CD14-positive monocyte (primary cell): ENCODE results near the gene ZMAT3. TPM values are rescaled to one million over a fixed set of nuclear protein-coding genes. Genes with fewer than 3 reads are reported as not detected.

ENCODE experiments used
- DNase-seq, 3 donors: peaks; one replicate each; pipeline ENCODE4 v3.0.0-alpha.2; 2011 to 2022
- H2AFZ ChIP-seq: 2 replicates; pipeline ENCODE4 v1.6.0; 2012; ENCODE audit warnings: mild to moderate bottlenecking, low read depth, low read length, inconsistent platforms; ENCODE audit not compliant: insufficient read depth, poor library complexity, severe bottlenecking
- H3K27ac ChIP-seq, 2 donors: 1 replicate in 1 of 2; 2 replicates in 1 of 2; pipeline ENCODE4 v1.5.1; 2012 to 2013; ENCODE audit warnings: low read length in 2 of 2, control low read depth in 1 of 2, inconsistent platforms in 1 of 2, low read depth in 1 of 2, mild to moderate bottlenecking in 1 of 2
- H3K27me3 ChIP-seq, 2 donors: one replicate each; pipeline versions ENCODE4 v1.6.0 to v1.6.1; 2011 to 2013; ENCODE audit warnings: low read length in 2 of 2; ENCODE audit not compliant: control insufficient read depth in 2 of 2, insufficient read depth in 2 of 2
- H3K36me3 ChIP-seq, 2 donors: replicated peaks in 1 of 2; 1 replicate in 1 of 2; 2 replicates in 1 of 2; pipeline versions ENCODE4 v1.5.1 to v1.6.1; 2012 to 2013; ENCODE audit warnings: low read length in 2 of 2, control low read depth in 1 of 2, inconsistent platforms in 1 of 2, mild to moderate bottlenecking in 1 of 2; ENCODE audit not compliant: insufficient read depth in 2 of 2, control insufficient read depth in 1 of 2
- H3K4me1 ChIP-seq, 2 donors: 1 replicate in 1 of 2; 2 replicates in 1 of 2; pipeline versions ENCODE4 v1.5.1 to v1.6.1; 2012 to 2013; ENCODE audit warnings: low read length in 2 of 2, control low read depth in 1 of 2, inconsistent platforms in 1 of 2, mild to moderate bottlenecking in 1 of 2, moderate library complexity in 1 of 2; ENCODE audit not compliant: insufficient read depth in 2 of 2, control insufficient read depth in 1 of 2
- H3K4me2 ChIP-seq: replicated peaks from 2 replicates; pipeline ENCODE3; 2012; ENCODE audit warnings: low read length, moderate library complexity, mild to moderate bottlenecking; ENCODE audit not compliant: poor library complexity, severe bottlenecking; ENCODE audit errors: extremely low read depth
- H3K4me3 ChIP-seq, 3 experiments: fragments of 200-600 bp in 1 of 3; sonication (generic) in 1 of 3; replicated peaks in 1 of 3; 1 replicate in 2 of 3; 2 replicates in 1 of 3; pipeline ENCODE4 v1.5.1; 2011 to 2013; ENCODE audit warnings: low read length in 3 of 3, mild to moderate bottlenecking in 3 of 3, control low read depth in 2 of 3, low read depth in 2 of 3, inconsistent platforms in 1 of 3, moderate library complexity in 1 of 3
- H3K79me2 ChIP-seq: 2 replicates; pipeline ENCODE4 v1.6.0; 2012; ENCODE audit warnings: mild to moderate bottlenecking, control low read depth, inconsistent platforms, low read length, moderate library complexity; ENCODE audit not compliant: insufficient read depth
- H3K9ac ChIP-seq: 2 replicates; pipeline ENCODE4 v1.6.0; 2017; ENCODE audit warnings: low read length, mild to moderate bottlenecking; ENCODE audit not compliant: insufficient read depth, poor library complexity, severe bottlenecking
- H3K9me3 ChIP-seq, 2 donors: replicated peaks in 1 of 2; 1 replicate in 1 of 2; 2 replicates in 1 of 2; pipeline versions ENCODE4 v1.5.1 to v1.6.1; 2012 to 2013; ENCODE audit warnings: low read length in 2 of 2, control low read depth in 1 of 2; ENCODE audit not compliant: control insufficient read depth in 1 of 2, insufficient read depth in 1 of 2
- H4K20me1 ChIP-seq: 2 replicates; pipeline ENCODE4 v1.6.0; 2012; ENCODE audit warnings: mild to moderate bottlenecking, low read length, control low read depth, moderate library complexity; ENCODE audit not compliant: insufficient read depth
- H3K27ac Mint-ChIP-seq, 7 donors: one replicate each; pipeline ENCODE4 v1.8.0; 2020; ENCODE audit warnings: mild to moderate bottlenecking in 7 of 7, mixed read lengths in 7 of 7, moderate library complexity in 6 of 7, inconsistent platforms in 2 of 7
- H3K27me3 Mint-ChIP-seq, 3 donors: one replicate each; pipeline ENCODE4 v1.8.0; 2021 to 2022; ENCODE audit warnings: low read depth in 3 of 3, mild to moderate bottlenecking in 3 of 3, mixed read lengths in 3 of 3, moderate library complexity in 3 of 3, inconsistent platforms in 1 of 3
- H3K36me3 Mint-ChIP-seq, 2 donors: one replicate each; pipeline ENCODE4 v1.8.0; 2020; ENCODE audit warnings: mixed read lengths in 2 of 2, inconsistent platforms in 1 of 2, mild to moderate bottlenecking in 1 of 2
- H3K4me1 Mint-ChIP-seq: one replicate; pipeline ENCODE4 v1.8.0; 2020; ENCODE audit warnings: mild to moderate bottlenecking, mixed read lengths
- H3K4me3 Mint-ChIP-seq, 2 donors: one replicate each; pipeline ENCODE4 v1.8.0; 2020; ENCODE audit warnings: mild to moderate bottlenecking in 2 of 2, mixed read lengths in 2 of 2, moderate library complexity in 1 of 2
- H3K9me3 Mint-ChIP-seq, 7 donors: one replicate each; pipeline ENCODE4 v1.8.0; 2020 to 2022; ENCODE audit warnings: mixed read lengths in 7 of 7, mild to moderate bottlenecking in 6 of 7, moderate library complexity in 6 of 7, inconsistent platforms in 2 of 7
- CTCF ChIP-seq: fragments of 200-600 bp; IDR thresholded peaks from one replicate; pipeline ENCODE4 v1.8.0; 2022; ENCODE audit warnings: antibody characterized with exemption, mild to moderate bottlenecking
- WGBS: methylation state at CpG from one replicate; pipeline ENCODE4 v1.1.5; 2013; ENCODE audit warnings: missing lambda C conversion rate; ENCODE audit not compliant: insufficient coverage; 5-methylcytosine and 5-hydroxymethylcytosine counted together
- intact Hi-C, 2 donors: fragments of 100-400 bp; cut with micrococcal nuclease; formaldehyde crosslinking; loops; one replicate each; pipeline versions ENCODE4 v1.15.0 to v1.15.1; 2023
- polyA plus RNA-seq, 3 donors: library from polyadenylated mRNA; depleted of rRNA in 1 of 3; unstranded in 2 of 3; stranded (reverse) in 1 of 3; fragments of 300-500 nt in 2 of 3; fragments of >200 nt in 1 of 3; fragmentation: Illumina TruSeq in 2 of 3; gene quantifications; 1 replicate in 2 of 3; 2 replicates in 1 of 3; pipeline ENCODE4 v1.2.3, GENCODE V29; 2012 to 2021

Gene ZMAT3
- polyA plus RNA-seq, 3 donors: 3.9 to 9.9 (median 7.9) TPM

GRCh38 chr3:179093807-179094206, 22.2 kb upstream of the ZMAT3 start:
- no CpG with 5 or more reads among the region's 1 CpG for WGBS
- Mint-ChIP-seq H3K4me1 (no peaks in the 10 kb centered on the region), H3K9me3 (peaks cover 0 to 4% (median 2%) of the 10 kb centered on the region in 7 donors), H3K36me3 (no peaks in the 10 kb centered on the region), H3K27ac (no peak overlapping the region), H3K4me3 (no peak overlapping the region), H3K27me3 (peaks cover 0 to 4% (median 0%) of the 10 kb centered on the region in 3 donors)
- DNase-seq: no peak
- intact Hi-C loops: no loop called here
- Histone ChIP-seq H3K9me3 (no peaks in the 10 kb centered on the region), H3K27me3 (no peaks in the 10 kb centered on the region), H3K4me1 (no peaks in the 10 kb centered on the region), H3K4me2 (no peak overlapping the region), H3K79me2 (no peaks in the 10 kb centered on the region), H2AFZ (no peak overlapping the region), H3K9ac (no peak overlapping the region), H3K36me3 (no peaks in the 10 kb centered on the region), H4K20me1 (no peaks in the 10 kb centered on the region), H3K27ac (no peak overlapping the region), H3K4me3 (no peak overlapping the region)
- no peak for TF ChIP-seq CTCF

- Mint-ChIP-seq H3K27me3 (peaks cover 0 to 3% (median 0%) of the 10 kb centered on the region in 3 donors), H3K4me3 (no peak overlapping the region), H3K36me3 (no peaks in the 10 kb centered on the region), H3K4me1 (no peaks in the 10 kb centered on the region), H3K27ac (no peak overlapping the region), H3K9me3 (peaks cover 0 to 4% (median 2%) of the 10 kb centered on the region in 7 donors)
- no peak for DNase-seq
- Histone ChIP-seq H2AFZ (no peak overlapping the region), H3K4me2 (no peak overlapping the region), H3K4me3 (no peak overlapping the region), H4K20me1 (no peaks in the 10 kb centered on the region), H3K9ac (no peak overlapping the region), H3K9me3 (no peaks in the 10 kb centered on the region), H3K36me3 (no peaks in the 10 kb centered on the region), H3K27ac (no peak overlapping the region), H3K27me3 (no peaks in the 10 kb centered on the region), H3K4me1 (no peaks in the 10 kb centered on the region), H3K79me2 (no peaks in the 10 kb centered on the region)
- intact Hi-C loops: no loop called here
- no peak for TF ChIP-seq CTCF
Measured at GRCh38 chr3:179091113-179091512, 19.5 kb upstream of the ZMAT3 start.
